Esophagus (tissue), 2 donors: ENCODE data around the gene KLF16. TPM values are rescaled to one million over a fixed set of nuclear protein-coding genes. Genes with fewer than 3 reads are reported as not detected.

Source experiments
- H3K27ac ChIP-seq, 2 donors: one replicate each; pipeline ENCODE4 v1.5.1; 2013; ENCODE audit warnings: low read depth in 2 of 2, mild to moderate bottlenecking in 2 of 2, inconsistent platforms in 1 of 2, low read length in 1 of 2, moderate library complexity in 1 of 2
- H3K27me3 ChIP-seq, 2 donors: one replicate each; pipeline ENCODE4 v1.6.1; 2013; ENCODE audit warnings: low read length in 2 of 2, control low read depth in 1 of 2, mild to moderate bottlenecking in 1 of 2; ENCODE audit not compliant: insufficient read depth in 2 of 2, control insufficient read depth in 1 of 2
- H3K36me3 ChIP-seq, 2 donors: one replicate each; pipeline ENCODE4 v1.6.1; 2013; ENCODE audit warnings: low read length in 1 of 2; ENCODE audit not compliant: control insufficient read depth in 2 of 2, insufficient read depth in 2 of 2
- H3K4me1 ChIP-seq, 2 donors: one replicate each; pipeline ENCODE4 v1.6.1; 2013; ENCODE audit warnings: low read length in 1 of 2; ENCODE audit not compliant: control insufficient read depth in 2 of 2, insufficient read depth in 2 of 2
- H3K4me3 ChIP-seq, 2 donors: one replicate each; pipeline ENCODE4 v1.5.1; 2013; ENCODE audit warnings: low read length in 2 of 2, mild to moderate bottlenecking in 2 of 2, low read depth in 1 of 2, moderate library complexity in 1 of 2
- H3K9me3 ChIP-seq, 2 donors: one replicate each; pipeline ENCODE4 v1.6.1; 2013; ENCODE audit warnings: mild to moderate bottlenecking in 2 of 2, low read depth in 1 of 2, low read length in 1 of 2, moderate library complexity in 1 of 2; ENCODE audit not compliant: control insufficient read depth in 2 of 2, insufficient read depth in 1 of 2
- WGBS, 2 donors: extraction: QIAGEN DNeasy Blood & Tissue Kit; methylation state at CpG; one replicate each; pipeline ENCODE4 v1.1.7; 2013; 5-methylcytosine and 5-hydroxymethylcytosine counted together
- polyA plus RNA-seq, 2 donors: library from polyadenylated mRNA; stranded (reverse); fragments of 200-250 nt; gene quantifications; one replicate each; pipeline ENCODE4 v1.2.3, GENCODE V29; 2013
- donor health status: healthy with polysubstance abuse.
- donor health status: Bipolar disorder and iron deficiency.

The KLF16 gene
- polyA plus RNA-seq, 2 donors = 9.3 to 13.5 TPM

- Histone ChIP-seq H3K4me3 (no peak overlapping the region), H3K27me3 (no peaks in the 10 kb centered on the region), H3K9me3 (no peaks in the 10 kb centered on the region), H3K27ac (no peak overlapping the region), H3K36me3 (peaks cover 1 to 39% of the 10 kb centered on the region in 2 donors), H3K4me1 (peaks cover 0 to 6% of the 10 kb centered on the region in 2 donors)
- WGBS, 2 donors = 86 to 91% methylated on average over 51 to 57 of the region's 57 CpGs
These were observed 34.8 kb downstream of the KLF16 start for GRCh38 chr19:1828279-1829238.

- Histone ChIP-seq H3K9me3 (no peaks in the 10 kb centered on the region), H3K36me3 (peaks cover 8 to 46% of the 10 kb centered on the region in 2 donors), H3K27me3 (no peaks in the 10 kb centered on the region), H3K27ac (no peak overlapping the region), H3K4me1 (peaks cover 0 to 6% of the 10 kb centered on the region in 2 donors), H3K4me3 (no peak overlapping the region)
- WGBS, 2 donors = 90 to 91% methylated on average over 40 to 41 of the region's 41 CpGs
These were observed 35.7 kb downstream of the KLF16 start for GRCh38 chr19:1827566-1828278.

- Histone ChIP-seq H3K4me3 (no peak overlapping the region), H3K4me1 (peaks cover 0 to 6% of the 10 kb centered on the region in 2 donors), H3K27me3 (no peaks in the 10 kb centered on the region), H3K9me3 (no peaks in the 10 kb centered on the region), H3K27ac (no peak overlapping the region), H3K36me3 (peaks cover 8 to 50% of the 10 kb centered on the region in 2 donors)
- WGBS, 2 donors = 58 to 71% methylated on average over 29 to 63 of the region's 63 CpGs
These were observed 36.5 kb downstream of the KLF16 start for GRCh38 chr19:1826557-1827521.

GRCh38 chr19:1825909-1826556 lies 37.3 kb downstream of the KLF16 start:
- no peak overlapping the region for H3K4me3 ChIP-seq
- H3K4me1 ChIP-seq = peaks cover 0 to 6% of the 10 kb centered on the region in 2 donors
- H3K9me3 ChIP-seq = no peaks in the 10 kb centered on the region
- no peaks in the 10 kb centered on the region for H3K27me3 ChIP-seq
- no peak overlapping the region for H3K27ac ChIP-seq
- WGBS, 2 donors = 25 to 35% methylated on average over 15 of the region's 15 CpGs
- H3K36me3 ChIP-seq = peaks cover 8 to 54% of the 10 kb centered on the region in 2 donors

GRCh38 chr19:1824252-1824622 lies 39.1 kb downstream of the KLF16 start:
- Histone ChIP-seq H3K9me3 (no peaks in the 10 kb centered on the region), H3K4me1 (peaks cover 0 to 6% of the 10 kb centered on the region in 2 donors), H3K36me3 (peaks cover 13 to 61% of the 10 kb centered on the region in 2 donors), H3K4me3 (no peak overlapping the region), H3K27ac (no peak overlapping the region), H3K27me3 (no peaks in the 10 kb centered on the region)
- WGBS, 2 donors = 78 to 80% methylated on average over 14 of the region's 14 CpGs

- peaks cover 0 to 3% of the 10 kb centered on the region in 2 donors for H3K4me1 ChIP-seq
- H3K4me3 ChIP-seq = no peak overlapping the region
- peaks cover 17 to 62% of the 10 kb centered on the region in 2 donors for H3K36me3 ChIP-seq
- no peaks in the 10 kb centered on the region for H3K9me3 ChIP-seq
- no peaks in the 10 kb centered on the region for H3K27me3 ChIP-seq
- H3K27ac ChIP-seq = no peak overlapping the region
- 91 to 93% methylated on average over 35 to 36 of the region's 36 CpGs for WGBS, 2 donors
These were observed 39.7 kb downstream of the KLF16 start for GRCh38 chr19:1823539-1824251.

- peaks cover 21 to 62% of the 10 kb centered on the region in 2 donors for H3K36me3 ChIP-seq
- no peak overlapping the region for H3K4me3 ChIP-seq
- no peaks in the 10 kb centered on the region for H3K4me1 ChIP-seq
- no peak overlapping the region for H3K27ac ChIP-seq
- H3K27me3 ChIP-seq = no peaks in the 10 kb centered on the region
- no peaks in the 10 kb centered on the region for H3K9me3 ChIP-seq
- WGBS, 2 donors = 81 to 85% methylated on average over 8 of the region's 8 CpGs
These were observed 40.4 kb downstream of the KLF16 start for GRCh38 chr19:1823020-1823419.

GRCh38 chr19:1822210-1822609 lies 41.2 kb downstream of the KLF16 start:
- no peaks in the 10 kb centered on the region for H3K4me1 ChIP-seq
- WGBS, 2 donors = 74 to 78% methylated on average over 19 of the region's 19 CpGs
- no peak overlapping the region for H3K27ac ChIP-seq
- peaks cover 21 to 64% of the 10 kb centered on the region in 2 donors for H3K36me3 ChIP-seq
- no peak overlapping the region for H3K4me3 ChIP-seq
- H3K27me3 ChIP-seq = no peaks in the 10 kb centered on the region
- H3K9me3 ChIP-seq = no peaks in the 10 kb centered on the region
